Osteocyte (in vitro differentiated cells): ENCODE measurements around the gene ZBP1. TPM values are rescaled to one million over a fixed set of nuclear protein-coding genes. Genes with fewer than 3 reads are reported as not detected.

Experiments
- DNase-seq: peaks from one replicate; pipeline ENCODE4 v3.0.0; 2021; ENCODE audit warnings: mixed read lengths; ENCODE audit not compliant: unreplicated experiment; ENCODE audit errors: extremely low spot score
- H3K27ac Mint-ChIP-seq: one replicate; pipeline ENCODE4 v1.8.0; 2021; ENCODE audit warnings: mild to moderate bottlenecking, mixed read lengths; ENCODE audit not compliant: unreplicated experiment
- H3K27me3 Mint-ChIP-seq: one replicate; pipeline ENCODE4 v1.8.0; 2021; ENCODE audit warnings: mixed read lengths; ENCODE audit not compliant: unreplicated experiment
- H3K36me3 Mint-ChIP-seq: one replicate; pipeline ENCODE4 v1.8.0; 2021; ENCODE audit warnings: mixed read lengths; ENCODE audit not compliant: unreplicated experiment
- H3K4me1 Mint-ChIP-seq: one replicate; pipeline ENCODE4 v1.8.0; 2021; ENCODE audit warnings: mixed read lengths; ENCODE audit not compliant: unreplicated experiment
- H3K4me3 Mint-ChIP-seq: one replicate; pipeline ENCODE4 v1.8.0; 2021; ENCODE audit warnings: mild to moderate bottlenecking, moderate library complexity, mixed read lengths; ENCODE audit not compliant: unreplicated experiment
- H3K9me3 Mint-ChIP-seq: one replicate; pipeline ENCODE4 v1.8.0; 2021; ENCODE audit warnings: mixed read lengths; ENCODE audit not compliant: unreplicated experiment
- CTCF ChIP-seq: fragments of 200-600 bp; sonication (generic); IDR thresholded peaks from 2 replicates; pipeline ENCODE4 v1.5.0; 2021; ENCODE audit warnings: antibody characterized with exemption, mild to moderate bottlenecking, moderate library complexity
- total RNA-seq: library from RNA; stranded (reverse); gene quantifications from 2 replicates; pipeline ENCODE4 v1.2.1, GENCODE V29; 2021

Gene ZBP1
- total RNA-seq, 1 donor from 2014 or later: not detected

GRCh38 chr20:57660181-57660921 is 40.1 kb upstream of the ZBP1 start:
- DNase-seq: no peak
- Mint-ChIP-seq H3K27ac (no peak overlapping the region), H3K36me3 (peaks cover 21% of the 10 kb centered on the region)

GRCh38 chr20:57659517-57660180 is 39.4 kb upstream of the ZBP1 start:
- no peaks in the 10 kb centered on the region for H3K27me3 Mint-ChIP-seq
- H3K4me1 Mint-ChIP-seq: no peaks in the 10 kb centered on the region
- peaks cover 21% of the 10 kb centered on the region for H3K36me3 Mint-ChIP-seq
- H3K4me3 Mint-ChIP-seq: no peak overlapping the region
- peak; percentile 79 for DNase-seq
- no peak for TF ChIP-seq CTCF
- no peak overlapping the region for H3K27ac Mint-ChIP-seq
- H3K9me3 Mint-ChIP-seq: no peaks in the 10 kb centered on the region

More at GRCh38 chr20:57660181-57660921, 40.1 kb upstream of the ZBP1 start:
- no peaks in the 10 kb centered on the region for H3K4me1 Mint-ChIP-seq
- no peaks in the 10 kb centered on the region for H3K9me3 Mint-ChIP-seq
- no peak for TF ChIP-seq CTCF
- no peak overlapping the region for H3K4me3 Mint-ChIP-seq
- H3K27me3 Mint-ChIP-seq: no peaks in the 10 kb centered on the region

- Mint-ChIP-seq H3K4me3 (no peak overlapping the region), H3K9me3 (no peaks in the 10 kb centered on the region), H3K27ac (no peak overlapping the region), H3K27me3 (no peaks in the 10 kb centered on the region), H3K36me3 (peaks cover 21% of the 10 kb centered on the region), H3K4me1 (peaks cover 1% of the 10 kb centered on the region)
- DNase-seq: peak; percentile 78
- TF ChIP-seq CTCF: no peak
Observed at GRCh38 chr20:57658833-57659516, 38.7 kb upstream of the ZBP1 start.

- Mint-ChIP-seq H3K4me1 (peaks cover 1% of the 10 kb centered on the region), H3K27ac (no peak overlapping the region), H3K27me3 (no peaks in the 10 kb centered on the region), H3K9me3 (no peaks in the 10 kb centered on the region), H3K36me3 (peaks cover 21% of the 10 kb centered on the region), H3K4me3 (no peak overlapping the region)
- TF ChIP-seq CTCF: no peak
- DNase-seq: no peak
Observed at GRCh38 chr20:57658447-57658832, 38.2 kb upstream of the ZBP1 start.
